ENCODE measurements around the gene KIF1A.

DNA sequence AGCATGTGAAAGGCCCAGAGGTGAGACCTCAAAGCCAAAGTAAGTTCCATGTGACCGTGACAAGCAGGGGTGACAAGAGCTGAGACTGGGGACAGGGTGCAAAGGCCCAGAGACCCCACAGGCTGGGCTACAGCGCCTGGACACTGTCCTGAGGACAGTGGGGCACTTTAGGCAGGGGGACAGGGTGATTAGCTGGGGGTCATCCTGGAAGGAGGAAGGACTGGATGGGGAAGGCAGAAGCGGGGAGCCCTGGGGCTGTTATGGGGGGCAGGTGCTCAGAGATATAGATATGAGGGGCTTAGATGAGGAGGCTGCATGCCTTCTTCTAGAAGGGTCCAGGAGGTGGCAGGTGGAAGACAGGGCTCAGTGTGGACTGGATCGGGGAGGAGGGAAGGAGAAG lies 31.5 kb downstream of the KIF1A start:
- TF ChIP-seq MXI1 (conservative IDR thresholded peaks at IDR 0.05; ENCODE audit: poor library complexity, severe bottlenecking): no peak
- TF ChIP-seq, protein P1, sequence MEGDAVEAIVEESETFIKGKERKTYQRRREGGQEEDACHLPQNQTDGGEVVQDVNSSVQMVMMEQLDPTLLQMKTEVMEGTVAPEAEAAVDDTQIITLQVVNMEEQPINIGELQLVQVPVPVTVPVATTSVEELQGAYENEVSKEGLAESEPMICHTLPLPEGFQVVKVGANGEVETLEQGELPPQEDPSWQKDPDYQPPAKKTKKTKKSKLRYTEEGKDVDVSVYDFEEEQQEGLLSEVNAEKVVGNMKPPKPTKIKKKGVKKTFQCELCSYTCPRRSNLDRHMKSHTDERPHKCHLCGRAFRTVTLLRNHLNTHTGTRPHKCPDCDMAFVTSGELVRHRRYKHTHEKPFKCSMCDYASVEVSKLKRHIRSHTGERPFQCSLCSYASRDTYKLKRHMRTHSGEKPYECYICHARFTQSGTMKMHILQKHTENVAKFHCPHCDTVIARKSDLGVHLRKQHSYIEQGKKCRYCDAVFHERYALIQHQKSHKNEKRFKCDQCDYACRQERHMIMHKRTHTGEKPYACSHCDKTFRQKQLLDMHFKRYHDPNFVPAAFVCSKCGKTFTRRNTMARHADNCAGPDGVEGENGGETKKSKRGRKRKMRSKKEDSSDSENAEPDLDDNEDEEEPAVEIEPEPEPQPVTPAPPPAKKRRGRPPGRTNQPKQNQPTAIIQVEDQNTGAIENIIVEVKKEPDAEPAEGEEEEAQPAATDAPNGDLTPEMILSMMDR (IDR thresholded peaks at IDR 0.05; ENCODE audit: poor library complexity, severe bottlenecking): no peak
- no peak for TF ChIP-seq SMC3 (conservative IDR thresholded peaks at IDR 0.05; ENCODE audit: poor library complexity)
- TF ChIP-seq EZH2 (IDR thresholded peaks at IDR 0.05; ENCODE audit: borderline replicate concordance, insufficient read depth, low read length, poor library complexity, severe bottlenecking): no peak
- no peak for TF ChIP-seq POLR2AphosphoS5 (IDR thresholded peaks at IDR 0.05)
- TF ChIP-seq EP300 (conservative IDR thresholded peaks at IDR 0.05; ENCODE audit: poor library complexity, severe bottlenecking): no peak
- TF ChIP-seq TAF1 (IDR thresholded peaks at IDR 0.05; ENCODE audit: low read depth): no peak
- TF ChIP-seq, protein P2, sequence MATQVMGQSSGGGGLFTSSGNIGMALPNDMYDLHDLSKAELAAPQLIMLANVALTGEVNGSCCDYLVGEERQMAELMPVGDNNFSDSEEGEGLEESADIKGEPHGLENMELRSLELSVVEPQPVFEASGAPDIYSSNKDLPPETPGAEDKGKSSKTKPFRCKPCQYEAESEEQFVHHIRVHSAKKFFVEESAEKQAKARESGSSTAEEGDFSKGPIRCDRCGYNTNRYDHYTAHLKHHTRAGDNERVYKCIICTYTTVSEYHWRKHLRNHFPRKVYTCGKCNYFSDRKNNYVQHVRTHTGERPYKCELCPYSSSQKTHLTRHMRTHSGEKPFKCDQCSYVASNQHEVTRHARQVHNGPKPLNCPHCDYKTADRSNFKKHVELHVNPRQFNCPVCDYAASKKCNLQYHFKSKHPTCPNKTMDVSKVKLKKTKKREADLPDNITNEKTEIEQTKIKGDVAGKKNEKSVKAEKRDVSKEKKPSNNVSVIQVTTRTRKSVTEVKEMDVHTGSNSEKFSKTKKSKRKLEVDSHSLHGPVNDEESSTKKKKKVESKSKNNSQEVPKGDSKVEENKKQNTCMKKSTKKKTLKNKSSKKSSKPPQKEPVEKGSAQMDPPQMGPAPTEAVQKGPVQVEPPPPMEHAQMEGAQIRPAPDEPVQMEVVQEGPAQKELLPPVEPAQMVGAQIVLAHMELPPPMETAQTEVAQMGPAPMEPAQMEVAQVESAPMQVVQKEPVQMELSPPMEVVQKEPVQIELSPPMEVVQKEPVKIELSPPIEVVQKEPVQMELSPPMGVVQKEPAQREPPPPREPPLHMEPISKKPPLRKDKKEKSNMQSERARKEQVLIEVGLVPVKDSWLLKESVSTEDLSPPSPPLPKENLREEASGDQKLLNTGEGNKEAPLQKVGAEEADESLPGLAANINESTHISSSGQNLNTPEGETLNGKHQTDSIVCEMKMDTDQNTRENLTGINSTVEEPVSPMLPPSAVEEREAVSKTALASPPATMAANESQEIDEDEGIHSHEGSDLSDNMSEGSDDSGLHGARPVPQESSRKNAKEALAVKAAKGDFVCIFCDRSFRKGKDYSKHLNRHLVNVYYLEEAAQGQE (IDR thresholded peaks at IDR 0.05; ENCODE audit: borderline replicate concordance): no peak
